H7 (cell line): ENCODE results near the gene FGR. TPM values are rescaled to one million over a fixed set of nuclear protein-coding genes. Genes with fewer than 3 reads are reported as not detected.

Source experiments
- DNase-seq: peaks from one replicate; pipeline ENCODE4 v3.0.0; 2012
- H3K27me3 ChIP-seq: 2 replicates; pipeline ENCODE4 v1.6.0; 2011; ENCODE audit warnings: mild to moderate bottlenecking, low read length; ENCODE audit not compliant: control insufficient read depth, insufficient read depth
- H3K36me3 ChIP-seq: replicated peaks from 2 replicates; pipeline ENCODE4 v1.5.1; 2011; ENCODE audit warnings: low read length; ENCODE audit not compliant: control insufficient read depth, insufficient read depth
- H3K4me3 ChIP-seq: 2 replicates; pipeline ENCODE4 v1.5.1; 2011; ENCODE audit warnings: low read depth, mild to moderate bottlenecking, control low read depth, low read length, moderate library complexity; ENCODE audit not compliant: insufficient read depth
- total RNA-seq: library from RNA; depleted of rRNA; stranded (reverse); fragments of >200 nt; shearing (Covaris generic); gene quantifications from 2 replicates; pipeline ENCODE4 v1.2.3, GENCODE V29; 2014

FGR gene
- total RNA-seq, 1 experiment from 2014 or later, result 0.07 TPM

- no peaks in the 10 kb centered on the region; the same call in 1 of the 2 replicates for H3K36me3 ChIP-seq
- no peak for DNase-seq
- H3K27me3 ChIP-seq, result peaks cover 8% of the 10 kb centered on the region
- H3K4me3 ChIP-seq, result no peak overlapping the region
Measured at GRCh38 chr1:27666294-27666693, 31.3 kb upstream of the FGR start.

- Histone ChIP-seq H3K4me3 (no peak overlapping the region), H3K27me3 (peaks cover 8% of the 10 kb centered on the region), H3K36me3 (no peaks in the 10 kb centered on the region; the same call in 1 of the 2 replicates)
- no peak for DNase-seq
Measured at GRCh38 chr1:27665016-27665651, 30.1 kb upstream of the FGR start.

- H3K4me3 ChIP-seq, result no peak overlapping the region
- no peaks in the 10 kb centered on the region; the same call in 1 of the 2 replicates for H3K36me3 ChIP-seq
- DNase-seq, result no peak
- H3K27me3 ChIP-seq, result peaks cover under 1% of the 10 kb centered on the region
Measured at GRCh38 chr1:27664291-27664690, 29.3 kb upstream of the FGR start.

GRCh38 chr1:27662707-27663393 lies 27.9 kb upstream of the FGR start:
- Histone ChIP-seq H3K27me3 (no peaks in the 10 kb centered on the region; the same call in 1 of the 2 replicates), H3K36me3 (no peaks in the 10 kb centered on the region; the same call in 1 of the 2 replicates), H3K4me3 (no peak overlapping the region)
- DNase-seq, result peak; percentile 87

GRCh38 chr1:27662261-27662660 lies 27.3 kb upstream of the FGR start:
- H3K4me3 ChIP-seq, result no peak overlapping the region
- H3K36me3 ChIP-seq, result no peaks in the 10 kb centered on the region
- no peaks in the 10 kb centered on the region; the same call in 1 of the 2 replicates for H3K27me3 ChIP-seq
- no peak for DNase-seq

DNA sequence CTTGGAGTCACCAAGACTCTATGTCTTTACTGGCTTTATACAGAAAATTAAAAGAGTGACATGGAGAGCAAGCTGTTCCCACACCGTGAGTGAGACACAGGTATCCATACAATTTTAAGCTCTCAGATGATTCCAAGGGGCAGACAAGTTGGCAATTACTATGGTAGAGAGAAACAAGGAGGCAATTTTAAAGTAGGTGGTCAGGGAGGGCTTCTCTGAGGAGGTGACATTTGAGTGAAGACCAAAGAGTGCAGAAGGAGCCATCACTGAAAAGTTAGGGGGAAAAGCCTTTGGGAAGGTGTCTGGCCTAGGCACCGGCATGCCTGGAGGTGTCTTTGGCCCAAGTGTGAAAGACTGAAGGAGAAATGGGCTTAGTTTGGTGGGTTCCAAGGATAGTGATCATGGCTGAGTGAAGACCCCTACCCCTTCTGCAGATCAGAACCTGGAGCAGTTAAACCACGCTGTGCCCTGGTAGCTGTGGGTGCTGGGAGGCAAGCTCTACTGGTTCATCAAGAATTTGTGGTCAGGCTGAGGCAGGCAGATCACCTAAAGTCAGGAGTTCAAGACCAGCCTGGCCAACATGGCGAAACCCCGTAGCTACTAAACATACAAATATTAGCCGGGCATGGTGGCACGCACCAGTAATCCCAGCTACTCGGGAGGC lies 26.6 kb upstream of the FGR start:
- no peak overlapping the region for H3K4me3 ChIP-seq
- DNase-seq, result no peak
- no peaks in the 10 kb centered on the region; the same call in 1 of the 2 replicates for H3K27me3 ChIP-seq
- no peaks in the 10 kb centered on the region for H3K36me3 ChIP-seq

DNA sequence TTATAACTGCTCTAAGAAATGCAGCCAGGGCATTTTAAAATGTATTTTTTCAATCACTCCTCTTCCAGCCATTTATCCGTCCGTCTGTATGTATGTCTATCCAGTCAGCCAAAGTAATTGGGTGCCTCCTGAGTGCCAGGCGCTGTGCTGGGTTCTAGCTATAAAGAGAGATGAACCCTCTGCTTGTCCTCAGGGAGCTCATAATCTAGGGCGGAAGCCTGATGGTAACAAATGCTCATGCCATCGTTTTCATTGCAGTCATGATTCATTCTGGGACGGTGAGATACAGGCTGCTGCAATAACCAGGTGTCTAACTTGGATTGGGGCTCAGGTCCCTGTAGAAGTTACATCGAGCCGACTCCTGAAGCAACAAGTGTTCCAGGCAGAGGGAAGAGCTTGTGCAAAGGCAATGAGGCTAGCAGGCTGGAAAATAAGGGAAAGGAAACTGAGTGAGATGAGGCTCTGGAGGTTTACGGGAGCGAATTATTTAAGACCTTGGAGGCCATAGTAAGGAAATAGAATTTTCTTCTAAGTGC lies 25.4 kb upstream of the FGR start:
- DNase-seq, result no peak
- Histone ChIP-seq H3K4me3 (peak overlapping the region; percentile 16), H3K27me3 (no peaks in the 10 kb centered on the region; the same call in 1 of the 2 replicates), H3K36me3 (no peaks in the 10 kb centered on the region)

GRCh38 chr1:27659497-27660299 lies 24.7 kb upstream of the FGR start:
- no peaks in the 10 kb centered on the region for H3K36me3 ChIP-seq
- DNase-seq, result peak; percentile 98
- H3K27me3 ChIP-seq, result no peaks in the 10 kb centered on the region; the same call in 1 of the 2 replicates
- H3K4me3 ChIP-seq, result peak overlapping the region; percentile 68

GRCh38 chr1:27658951-27659496 lies 24.0 kb upstream of the FGR start:
- DNase-seq, result peak; percentile 63
- H3K36me3 ChIP-seq, result no peaks in the 10 kb centered on the region
- no peaks in the 10 kb centered on the region; the same call in 1 of the 2 replicates for H3K27me3 ChIP-seq
- H3K4me3 ChIP-seq, result peak overlapping the region; percentile 68

DNA sequence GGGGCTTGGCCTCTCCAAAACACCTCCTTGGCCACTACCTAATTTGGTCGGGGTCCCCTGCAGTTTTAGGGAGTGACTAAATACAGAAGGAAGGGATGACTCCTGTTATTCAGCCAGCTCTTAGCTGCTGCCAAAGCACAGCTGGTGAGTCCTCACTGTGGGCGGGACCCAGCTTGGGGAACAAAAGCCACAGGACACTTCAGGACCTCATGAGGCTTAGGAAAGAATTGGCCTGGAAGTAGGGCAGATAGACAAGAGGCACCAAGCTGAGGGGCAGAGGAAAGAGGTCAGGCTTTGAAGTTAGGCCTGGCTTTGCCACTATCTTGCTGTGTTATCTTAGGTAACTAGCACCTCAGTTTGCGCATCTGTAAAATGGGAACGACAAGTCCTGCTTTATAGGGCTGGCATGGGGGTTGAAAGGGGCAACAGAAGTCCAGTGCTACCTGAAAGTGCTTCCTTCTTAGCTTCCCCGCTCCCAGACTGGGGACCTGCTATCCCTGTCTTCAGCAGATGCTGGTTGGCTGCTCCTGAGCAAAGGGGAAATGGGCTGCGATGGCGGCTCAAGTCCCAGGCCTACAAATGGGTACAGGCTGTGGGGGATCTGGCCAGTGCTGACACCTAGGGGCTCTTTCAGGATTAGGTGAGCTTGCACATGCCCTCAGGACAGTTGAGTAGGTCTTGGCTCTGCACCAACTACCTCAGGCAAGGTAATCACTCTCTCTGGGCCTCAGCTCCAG lies 21.3 kb upstream of the FGR start:
- no peaks in the 10 kb centered on the region for H3K36me3 ChIP-seq
- no peaks in the 10 kb centered on the region; the same call in 1 of the 2 replicates for H3K27me3 ChIP-seq
- H3K4me3 ChIP-seq, result no peak overlapping the region
- DNase-seq, result peak; percentile 80

- H3K36me3 ChIP-seq, result no peaks in the 10 kb centered on the region
- H3K4me3 ChIP-seq, result no peak overlapping the region
- no peak for DNase-seq
- no peaks in the 10 kb centered on the region; the same call in 1 of the 2 replicates for H3K27me3 ChIP-seq
Measured at GRCh38 chr1:27655151-27655937, 20.4 kb upstream of the FGR start.

GRCh38 chr1:27652111-27652864 lies 17.3 kb upstream of the FGR start:
- no peaks in the 10 kb centered on the region for H3K27me3 ChIP-seq
- H3K36me3 ChIP-seq, result no peaks in the 10 kb centered on the region
- no peak overlapping the region for H3K4me3 ChIP-seq
- no peak for DNase-seq
